Mesenchymal stem cell (in vitro differentiated cells and primary cell): ENCODE results near the gene NOP58.

ENCODE experiments used
- DNase-seq: peaks from one replicate; pipeline ENCODE4 v3.0.0-alpha.2; 2013
- H2AFZ ChIP-seq: one replicate; pipeline ENCODE4 v1.6.1; 2013; ENCODE audit warnings: low read depth, mild to moderate bottlenecking, control low read depth, inconsistent platforms, low read length, moderate library complexity
- H2AK5ac ChIP-seq: 2 replicates; pipeline ENCODE4 v1.6.1; 2013; ENCODE audit warnings: low read length, moderate library complexity, mild to moderate bottlenecking, inconsistent platforms; ENCODE audit not compliant: severe bottlenecking
- H2BK120ac ChIP-seq: one replicate; pipeline ENCODE4 v1.6.1; 2013; ENCODE audit warnings: low read depth, mild to moderate bottlenecking, inconsistent platforms, low read length, moderate library complexity
- H2BK12ac ChIP-seq, 2 experiments: one replicate each; pipeline ENCODE4 v1.6.1; 2013; ENCODE audit warnings: inconsistent platforms in 2 of 2, low read length in 2 of 2, mild to moderate bottlenecking in 2 of 2, moderate library complexity in 2 of 2, control low read depth in 1 of 2
- H2BK15ac ChIP-seq: one replicate; pipeline ENCODE4 v1.6.1; 2013; ENCODE audit warnings: mild to moderate bottlenecking, low read depth, inconsistent platforms; ENCODE audit not compliant: poor library complexity, severe bottlenecking
- H2BK5ac ChIP-seq: 2 replicates; pipeline ENCODE4 v1.6.1; 2013; ENCODE audit warnings: low read depth, mild to moderate bottlenecking, low read length, control low read depth, inconsistent platforms; ENCODE audit not compliant: poor library complexity, severe bottlenecking
- H3K14ac ChIP-seq, 2 experiments: one replicate each; pipeline ENCODE4 v1.6.1; 2013; ENCODE audit warnings: inconsistent platforms in 2 of 2, low read length in 2 of 2, control low read depth in 1 of 2, mild to moderate bottlenecking in 1 of 2, moderate library complexity in 1 of 2
- H3K18ac ChIP-seq, 2 experiments: one replicate each; pipeline ENCODE4 v1.6.1; 2013; ENCODE audit warnings: inconsistent platforms in 2 of 2, low read length in 2 of 2, control low read depth in 1 of 2, low read depth in 1 of 2, mild to moderate bottlenecking in 1 of 2
- H3K23ac ChIP-seq, 2 experiments: one replicate each; pipeline ENCODE4 v1.6.1; 2013; ENCODE audit warnings: inconsistent platforms in 2 of 2, low read length in 2 of 2, mild to moderate bottlenecking in 2 of 2, moderate library complexity in 2 of 2, control low read depth in 1 of 2
- H3K27ac ChIP-seq: 2 replicates; pipeline ENCODE4 v1.5.1; 2013; ENCODE audit warnings: mild to moderate bottlenecking, moderate library complexity, low read length, control low read depth, inconsistent platforms; ENCODE audit not compliant: poor library complexity, severe bottlenecking
- H3K27me3 ChIP-seq, 2 experiments: 2 replicates each; pipeline versions ENCODE4 v1.6.1 to v1.7.0; 2013; ENCODE audit warnings: low read length in 2 of 2, mild to moderate bottlenecking in 2 of 2, moderate library complexity in 2 of 2, control low read depth in 1 of 2, inconsistent platforms in 1 of 2; ENCODE audit not compliant: control insufficient read depth in 1 of 2, insufficient read depth in 1 of 2
- H3K36me3 ChIP-seq, 2 experiments: 2 replicates each; pipeline versions ENCODE4 v1.6.1 to v1.7.0; 2013; ENCODE audit warnings: low read length in 2 of 2, control low read depth in 1 of 2, inconsistent platforms in 1 of 2, low read depth in 1 of 2, mild to moderate bottlenecking in 1 of 2; ENCODE audit not compliant: insufficient read depth in 2 of 2, control insufficient read depth in 1 of 2
- H3K4ac ChIP-seq, 2 experiments: one replicate each; pipeline ENCODE4 v1.6.1; 2013; ENCODE audit warnings: inconsistent platforms in 2 of 2, low read length in 2 of 2, mild to moderate bottlenecking in 2 of 2, moderate library complexity in 2 of 2, control low read depth in 1 of 2, low read depth in 1 of 2
- H3K4me1 ChIP-seq: 2 replicates; pipeline ENCODE4 v1.6.1; 2013; ENCODE audit warnings: low read depth, low read length, control low read depth; ENCODE audit not compliant: control insufficient read depth, insufficient read depth
- H3K4me2 ChIP-seq: 2 replicates; pipeline ENCODE4 v1.6.1; 2013; ENCODE audit warnings: low read length, mild to moderate bottlenecking, inconsistent platforms; ENCODE audit not compliant: poor library complexity, severe bottlenecking
- H3K4me3 ChIP-seq, 2 experiments: 2 replicates each; pipeline versions ENCODE4 v1.5.1 to v1.7.0; 2013; ENCODE audit warnings: low read length in 2 of 2, mild to moderate bottlenecking in 2 of 2, control low read depth in 1 of 2, low read depth in 1 of 2; ENCODE audit not compliant: insufficient read depth in 1 of 2
- H3K79me1 ChIP-seq: replicated peaks from 2 replicates; pipeline ENCODE4 v1.6.1; 2013; ENCODE audit warnings: mild to moderate bottlenecking, control low read depth, low read length, inconsistent platforms; ENCODE audit not compliant: poor library complexity, severe bottlenecking
- H3K9ac ChIP-seq: 2 replicates; pipeline ENCODE4 v1.7.0; 2013; ENCODE audit warnings: mild to moderate bottlenecking, low read length, moderate library complexity
- H3K9me3 ChIP-seq: 2 replicates; pipeline ENCODE4 v1.7.0; 2013; ENCODE audit warnings: mild to moderate bottlenecking, low read length; ENCODE audit not compliant: control insufficient read depth
- H4K8ac ChIP-seq: one replicate; pipeline ENCODE4 v1.6.1; 2013; ENCODE audit warnings: inconsistent platforms, mild to moderate bottlenecking, low read length, moderate library complexity
- H4K91ac ChIP-seq: one replicate; pipeline ENCODE4 v1.6.1; 2013; ENCODE audit warnings: mild to moderate bottlenecking, low read length, inconsistent platforms
- whole genome bisulfite sequencing: methylation state at CpG from one replicate; pipeline ENCODE4 v1.1.7; 2013; ENCODE audit warnings: mixed read lengths; 5-methylcytosine and 5-hydroxymethylcytosine counted together

The NOP58 gene

GRCh38 chr2:202335791-202336467 is 70.4 kb downstream of the NOP58 start:
- no peaks in the 10 kb centered on the region for H3K36me3 ChIP-seq
- H2BK12ac ChIP-seq = no peak overlapping the region
- WGBS = 97% methylated on average over 6 of the region's 6 CpGs

GRCh38 chr2:202337151-202337550 is 71.6 kb downstream of the NOP58 start:
- no peak overlapping the region for H3K14ac ChIP-seq
- H2BK12ac ChIP-seq = no peak overlapping the region
- H2AFZ ChIP-seq = no peak overlapping the region
- no peak overlapping the region for H3K4me2 ChIP-seq
- no peak overlapping the region for H3K18ac ChIP-seq
- H3K4me1 ChIP-seq = peaks cover 2% of the 10 kb centered on the region
- H3K9me3 ChIP-seq = no peaks in the 10 kb centered on the region
- H4K8ac ChIP-seq = no peak overlapping the region
- H3K9ac ChIP-seq = no peak overlapping the region
- H3K23ac ChIP-seq = no peak overlapping the region
- no peaks in the 10 kb centered on the region for H3K27me3 ChIP-seq
- H2AK5ac ChIP-seq = no peak overlapping the region
- no peak overlapping the region for H3K4ac ChIP-seq
- no peak overlapping the region for H3K27ac ChIP-seq
- 60% methylated on average over 2 of the region's 2 CpGs for WGBS
- H2BK120ac ChIP-seq = no peak overlapping the region
- H3K36me3 ChIP-seq = no peaks in the 10 kb centered on the region
- no peak for DNase-seq
- no peak overlapping the region for H3K4me3 ChIP-seq
- no peaks in the 10 kb centered on the region for H3K79me1 ChIP-seq
- no peak overlapping the region for H2BK15ac ChIP-seq
- no peak overlapping the region for H2BK5ac ChIP-seq
- H4K91ac ChIP-seq = no peak overlapping the region

More at GRCh38 chr2:202335791-202336467, 70.4 kb downstream of the NOP58 start:
- Histone ChIP-seq H3K14ac (no peak overlapping the region), H2BK5ac (no peak overlapping the region), H2AK5ac (no peak overlapping the region), H2AFZ (no peak overlapping the region), H3K9ac (no peak overlapping the region), H3K4me1 (peaks cover 2% of the 10 kb centered on the region), H3K27ac (no peak overlapping the region), H3K4ac (no peak overlapping the region), H3K23ac (no peak overlapping the region), H3K79me1 (no peaks in the 10 kb centered on the region), H4K8ac (no peak overlapping the region), H3K4me3 (no peak overlapping the region), H3K9me3 (no peaks in the 10 kb centered on the region), H3K27me3 (no peaks in the 10 kb centered on the region), H4K91ac (no peak overlapping the region), H2BK15ac (no peak overlapping the region), H3K18ac (no peak overlapping the region), H3K4me2 (no peak overlapping the region), H2BK120ac (peak overlapping the region; percentile 19)
- DNase-seq = no peak

- 91% methylated on average over 6 of the region's 7 CpGs for WGBS
- no peaks in the 10 kb centered on the region for H3K27me3 ChIP-seq
Measured at GRCh38 chr2:202337706-202338346, 72.3 kb downstream of the NOP58 start.

GRCh38 chr2:202339071-202339870 is 73.7 kb downstream of the NOP58 start:
- Histone ChIP-seq H3K18ac (no peak overlapping the region), H2BK120ac (no peak overlapping the region), H3K4me2 (no peak overlapping the region), H3K79me1 (no peaks in the 10 kb centered on the region), H3K4me3 (no peak overlapping the region), H3K4ac (no peak overlapping the region), H3K23ac (no peak overlapping the region), H2BK5ac (no peak overlapping the region), H3K27me3 (no peaks in the 10 kb centered on the region), H2AFZ (no peak overlapping the region), H3K36me3 (no peaks in the 10 kb centered on the region), H3K9me3 (no peaks in the 10 kb centered on the region), H4K8ac (no peak overlapping the region), H4K91ac (no peak overlapping the region), H3K14ac (no peak overlapping the region), H2BK12ac (no peak overlapping the region), H2BK15ac (no peak overlapping the region), H3K9ac (no peak overlapping the region), H3K27ac (no peak overlapping the region), H2AK5ac (no peak overlapping the region), H3K4me1 (peaks cover 2% of the 10 kb centered on the region)
- WGBS = 94% methylated on average over 2 of the region's 3 CpGs
- peak; percentile 42 for DNase-seq

More at GRCh38 chr2:202337706-202338346, 72.3 kb downstream of the NOP58 start:
- Histone ChIP-seq H3K14ac (no peak overlapping the region), H3K18ac (no peak overlapping the region), H3K4me3 (no peak overlapping the region), H2BK5ac (no peak overlapping the region), H3K23ac (no peak overlapping the region), H3K9me3 (no peaks in the 10 kb centered on the region), H4K91ac (no peak overlapping the region), H4K8ac (no peak overlapping the region), H3K4me1 (peaks cover 2% of the 10 kb centered on the region), H3K4ac (no peak overlapping the region), H3K27ac (no peak overlapping the region), H3K4me2 (no peak overlapping the region), H2BK120ac (no peak overlapping the region), H3K79me1 (no peaks in the 10 kb centered on the region), H3K9ac (no peak overlapping the region), H3K36me3 (no peaks in the 10 kb centered on the region), H2AK5ac (no peak overlapping the region), H2BK12ac (no peak overlapping the region), H2AFZ (no peak overlapping the region), H2BK15ac (no peak overlapping the region)
- DNase-seq = no peak
